ENCODE measurements around the gene TAF5L.
"Not testable (repeated sequence)": the region's sequence is repeated elsewhere in the genome, so short reads cannot be mapped to it uniquely, and the experiment has no call there.

Gene TAF5L

GRCh38 chr1:229567109-229567868 is 58.6 kb downstream of the TAF5L start:
- DNase-seq (ENCODE audit: low read depth) = no peak

GRCh38 chr1:229563701-229564100 is 62.2 kb downstream of the TAF5L start:
- DNase-seq (ENCODE audit: low read depth) = no peak

- no peak for DNase-seq (ENCODE audit: low read depth)
Measured at GRCh38 chr1:229563241-229563640, 62.7 kb downstream of the TAF5L start.

GRCh38 chr1:229562686-229563085 is 63.2 kb downstream of the TAF5L start:
- no peak for DNase-seq (ENCODE audit: low read depth)

- DNase-seq (ENCODE audit: low read depth) = no peak
Measured at GRCh38 chr1:229561141-229561540, 64.8 kb downstream of the TAF5L start.

- not testable (repeated sequence) for DNase-seq (ENCODE audit: low read depth)
Measured at GRCh38 chr1:229560124-229560523, 65.8 kb downstream of the TAF5L start.

GRCh38 chr1:229559336-229559801 is 66.6 kb downstream of the TAF5L start:
- DNase-seq (ENCODE audit: low read depth) = not testable (repeated sequence)

GRCh38 chr1:229558460-229559335 is 67.2 kb downstream of the TAF5L start, which contains the start of gene ABCB10:
TSS of gene ABCB10 (minus strand) at chr1:229558707. CDS start at chr1:229558652, 55 bp downstream.
- DNase-seq (ENCODE audit: low read depth) = peak; percentile 97

GRCh38 chr1:229557913-229558414 is 68.0 kb downstream of the TAF5L start:
- no peak for DNase-seq (ENCODE audit: low read depth)

- no peak for DNase-seq (ENCODE audit: low read depth)
Measured at GRCh38 chr1:229557200-229557850, 68.6 kb downstream of the TAF5L start.

GRCh38 chr1:229554886-229555621 is 70.9 kb downstream of the TAF5L start:
- peak; percentile 94 for DNase-seq (ENCODE audit: low read depth)

- no peak for DNase-seq (ENCODE audit: low read depth)
Measured at GRCh38 chr1:229553621-229554130, 72.2 kb downstream of the TAF5L start.

GRCh38 chr1:229552732-229553131 is 73.2 kb downstream of the TAF5L start:
- DNase-seq (ENCODE audit: low read depth) = no peak

- DNase-seq (ENCODE audit: low read depth) = no peak
Measured at GRCh38 chr1:229550812-229551567, 74.9 kb downstream of the TAF5L start.

- no peak for DNase-seq (ENCODE audit: low read depth)
Measured at GRCh38 chr1:229547542-229547941, 78.4 kb downstream of the TAF5L start.

- DNase-seq (ENCODE audit: low read depth) = no peak
Measured at GRCh38 chr1:229544587-229544986, 81.3 kb downstream of the TAF5L start.

Measured in CMK (cell line).